Liver (tissue), 3 donors: ENCODE data around the gene SELENOV.

ENCODE experiments used
- ATF3 ChIP-seq: IDR thresholded peaks from 2 replicates; pipeline ENCODE4 v1.6.1; 2016; ENCODE audit warnings: antibody characterized with exemption
- CTCF ChIP-seq: fragments of 150-350 bp; IDR thresholded peaks from 2 replicates; pipeline ENCODE4 v1.5.1; 2017; ENCODE audit warnings: improper control_type of control experiment, low read depth, low read length; ENCODE audit not compliant: missing input control
- EGR1 ChIP-seq, 2 donors: IDR thresholded peaks; 2 replicates each; pipeline ENCODE4 v1.6.1; 2016 to 2018; ENCODE audit warnings: antibody characterized with exemption in 2 of 2, low read depth in 2 of 2
- JUND ChIP-seq, 2 donors: IDR thresholded peaks; 2 replicates each; pipeline ENCODE4 v1.6.1; 2016; ENCODE audit warnings: antibody characterized with exemption in 2 of 2
- REST ChIP-seq: IDR thresholded peaks from 2 replicates; pipeline ENCODE4 v1.6.1; 2016; ENCODE audit warnings: antibody characterized with exemption, mild to moderate bottlenecking
- RXRA ChIP-seq, 2 donors: IDR thresholded peaks; 2 replicates each; pipeline ENCODE4 v1.6.1; 2017 to 2018; ENCODE audit warnings: antibody characterized with exemption in 2 of 2, mild to moderate bottlenecking in 1 of 2
- TAF1 ChIP-seq: conservative IDR thresholded peaks from 2 replicates; pipeline ENCODE4 v1.6.1; 2016; ENCODE audit warnings: antibody characterized with exemption, mild to moderate bottlenecking
- YY1 ChIP-seq: IDR thresholded peaks from 2 replicates; pipeline ENCODE4 v1.6.1; 2016; ENCODE audit warnings: antibody characterized with exemption, mild to moderate bottlenecking
- ZBTB33 ChIP-seq: IDR thresholded peaks from 2 replicates; pipeline ENCODE4 v1.6.1; 2016; ENCODE audit warnings: antibody characterized with exemption
- donor health status: healthy.
- donor health status: healthy.

- no peak for TF ChIP-seq CTCF
- no peak for TF ChIP-seq RXRA (IDR thresholded peaks at IDR 0.05)
- no peak for TF ChIP-seq EGR1 (IDR thresholded peaks at IDR 0.05; ENCODE audit: low read depth in 2 of 2)
- no peak for TF ChIP-seq ZBTB33
- TF ChIP-seq ATF3 = no peak
- TF ChIP-seq TAF1 = no peak
- no peak for TF ChIP-seq YY1
- no peak for TF ChIP-seq REST
- TF ChIP-seq JUND (IDR thresholded peaks at IDR 0.05) = no peak
Measured at GRCh38 chr19:39471756-39472536, 43.0 kb upstream of the SELENOV start.
